ENCODE results near the gene ARL6. TPM values are rescaled to one million over a fixed set of nuclear protein-coding genes. Genes with fewer than 3 reads are reported as not detected.

The ARL6 gene
- total and polyA plus RNA-seq, 9 of the 15 experiments (the other 6 are each of a cell fraction or from before 2014, with no cell fraction given), result 0.91 to 2.9 (median 2.3) TPM

GRCh38 chr3:97744289-97744688 lies 20.3 kb upstream of the ARL6 start:
- ChIA-PET POLR2A (no interaction called here), CTCF (ENCODE audit: low intra/inter-chr PET ratio) (no interaction called here)
- Histone ChIP-seq H3K9me1 (ENCODE audit: control insufficient read depth, insufficient read depth, low read length) (no peaks in the 10 kb centered on the region), H3K4me1 (replicated peaks in 1 of 2; ENCODE audit: control insufficient read depth in 2 of 2, insufficient read depth in 2 of 2, low read length in 2 of 2) (no peaks in the 10 kb centered on the region), H3K36me3 (ENCODE audit: control insufficient read depth, insufficient read depth, low read length) (no peaks in the 10 kb centered on the region), H4K20me1 (replicated peaks; ENCODE audit: control insufficient read depth, insufficient read depth, low read length) (no peaks in the 10 kb centered on the region), H3K27ac (ENCODE audit: extremely low read depth, low read depth, low read length) (no peak overlapping the region), H3K4me3 (no peak overlapping the region), H3K9ac (ENCODE audit: insufficient read depth in 1 of 2, low read depth in 2 of 2, low read length in 2 of 2) (no peak overlapping the region), H3K79me2 (ENCODE audit: control insufficient read depth, insufficient read depth, low read length) (no peaks in the 10 kb centered on the region), H3K4me2 (ENCODE audit: insufficient read depth, low read length) (no peak overlapping the region), H3K27me3 (ENCODE audit: control insufficient read depth in 2 of 2, insufficient read depth in 2 of 2, low read length in 2 of 2) (no peaks in the 10 kb centered on the region), H3K9me3 (replicated peaks; ENCODE audit: control insufficient read depth, insufficient read depth, low read depth, low read length) (no peaks in the 10 kb centered on the region), H2AFZ (ENCODE audit: low read depth, low read length) (no peak overlapping the region)
- no peak for FAIRE-seq
- 0% methylated on average over 3 of the region's 3 CpGs for WGBS (ENCODE audit: insufficient coverage, low coverage, missing lambda C conversion rate)
- no peak for DNase-seq (ENCODE audit: extremely low read depth in 1 of 4, low spot score in 3 of 4)
- no peak for ATAC-seq
- TF ChIP-seq ZNF143 (CRISPR knock-in tag; IDR thresholded peaks at IDR 0.05) (no peak), TBP (optimal IDR thresholded peaks at IDR 0.05; ENCODE audit: low read depth, low read length) (no peak), HNRNPUL1 (IDR thresholded peaks at IDR 0.05; ENCODE audit: low read length) (no peak), CC2D1A (IDR thresholded peaks at IDR 0.05) (no peak), ZNF707 (CRISPR knock-in tag; conservative IDR thresholded peaks at IDR 0.05) (no peak)
- intact Hi-C loops (cut with micrococcal nuclease), result no loop called here
- no TSS peak for BruUV-seq (replicated peaks)
- in situ Hi-C loops (cut with MboI), result no loop called here

DNA sequence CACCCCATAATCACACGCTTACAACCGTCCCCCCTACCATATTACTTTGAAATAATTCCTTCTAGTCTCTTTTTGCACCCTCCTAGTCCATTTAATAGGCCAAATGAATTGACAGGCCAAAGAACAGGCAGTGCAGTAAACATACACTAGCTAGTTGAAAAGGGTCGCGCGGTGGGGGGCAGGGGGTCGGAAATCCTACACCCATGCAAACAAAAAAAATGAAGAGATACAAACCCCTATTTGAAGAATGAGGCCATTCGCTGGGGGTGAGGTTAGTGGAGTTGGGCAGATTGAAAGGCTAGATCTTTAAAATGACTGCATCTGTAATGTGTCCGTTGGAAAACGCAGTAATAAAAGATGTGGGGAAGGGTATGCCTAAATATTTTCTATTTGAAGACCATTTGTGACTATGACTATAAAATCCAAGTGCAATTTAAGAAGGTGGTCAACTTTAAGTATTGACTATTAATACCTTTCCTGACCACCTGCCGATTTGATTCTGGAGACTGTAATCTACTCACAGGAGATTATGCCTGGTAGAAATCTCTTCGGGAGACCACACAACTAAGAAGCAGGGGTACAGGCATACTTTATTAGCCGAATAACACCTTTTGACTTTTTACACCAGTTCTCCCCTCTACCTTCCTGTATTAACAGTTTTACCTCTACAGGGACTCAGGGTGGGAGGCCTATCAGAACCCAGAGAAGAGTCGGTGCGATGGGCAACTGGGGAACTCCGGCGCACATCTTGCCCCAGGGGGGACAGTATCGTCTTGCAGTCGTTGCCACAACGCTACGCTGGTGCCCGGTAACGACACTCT lies 762 bp upstream of the ARL6 start:
- TSS peak; percentile 80 for BruUV-seq (replicated peaks)
- ATAC-seq (peak; percentile 79), FAIRE-seq (no peak), DNase-seq (ENCODE audit: extremely low read depth in 1 of 4, low spot score in 3 of 4) (peak in 2 of 4 experiments; percentile 1 to 2)
- Histone ChIP-seq H4K20me1 (replicated peaks; ENCODE audit: control insufficient read depth, insufficient read depth, low read length) (no peaks in the 10 kb centered on the region), H3K79me2 (ENCODE audit: control insufficient read depth, insufficient read depth, low read length) (no peaks in the 10 kb centered on the region), H3K9ac (ENCODE audit: insufficient read depth in 1 of 2, low read depth in 2 of 2, low read length in 2 of 2) (peak overlapping the region; percentile 63 to 84), H3K27me3 (ENCODE audit: control insufficient read depth in 2 of 2, insufficient read depth in 2 of 2, low read length in 2 of 2) (no peaks in the 10 kb centered on the region), H3K4me2 (ENCODE audit: insufficient read depth, low read length) (peak overlapping the region; percentile 88), H2AFZ (ENCODE audit: low read depth, low read length) (peak overlapping the region; percentile 100), H3K9me3 (replicated peaks; ENCODE audit: control insufficient read depth, insufficient read depth, low read depth, low read length) (no peaks in the 10 kb centered on the region), H3K4me1 (replicated peaks in 1 of 2; ENCODE audit: control insufficient read depth in 2 of 2, insufficient read depth in 2 of 2, low read length in 2 of 2) (peaks cover 0 to 4% of the 10 kb centered on the region in 2 experiments; a peak in 1 of 5 replicates), H3K4me3 (peak overlapping the region; percentile 81), H3K27ac (ENCODE audit: extremely low read depth, low read depth, low read length) (peak overlapping the region; percentile 53; the same call in 1 of the 3 replicates), H3K36me3 (ENCODE audit: control insufficient read depth, insufficient read depth, low read length) (no peaks in the 10 kb centered on the region), H3K9me1 (ENCODE audit: control insufficient read depth, insufficient read depth, low read length) (no peaks in the 10 kb centered on the region)
- in situ Hi-C loops (cut with MboI), result no loop called here
- intact Hi-C loops (cut with micrococcal nuclease), result no loop called here
- POLR2A ChIA-PET, result interaction anchor here (0.7 kb wide), 2 partner anchors 24 to 399 kb away, joined by 3 read pairs; no protein-coding TSS in a partner anchor
- CTCF ChIA-PET (ENCODE audit: low intra/inter-chr PET ratio), result no interaction called here
- WGBS (ENCODE audit: insufficient coverage, low coverage, missing lambda C conversion rate), result 27% methylated on average over 21 of the region's 22 CpGs
- TF ChIP-seq GATA2 (CRISPR knock-in tag; IDR thresholded peaks at IDR 0.05), result no peak
- TF ChIP-seq ZFX (CRISPR knock-in tag; IDR thresholded peaks at IDR 0.05), result peak; percentile 61
- no peak for TF ChIP-seq DIDO1 (tag; IDR thresholded peaks at IDR 0.05; ENCODE audit: low read depth)
- no peak for TF ChIP-seq ZNF431 (CRISPR knock-in tag; IDR thresholded peaks at IDR 0.05)
- TF ChIP-seq SUPT5H (IDR thresholded peaks at IDR 0.05), result 0 out of 2 replicates have a peak, but pooled peaks have one; percentile 42
- TF ChIP-seq, protein P1, sequence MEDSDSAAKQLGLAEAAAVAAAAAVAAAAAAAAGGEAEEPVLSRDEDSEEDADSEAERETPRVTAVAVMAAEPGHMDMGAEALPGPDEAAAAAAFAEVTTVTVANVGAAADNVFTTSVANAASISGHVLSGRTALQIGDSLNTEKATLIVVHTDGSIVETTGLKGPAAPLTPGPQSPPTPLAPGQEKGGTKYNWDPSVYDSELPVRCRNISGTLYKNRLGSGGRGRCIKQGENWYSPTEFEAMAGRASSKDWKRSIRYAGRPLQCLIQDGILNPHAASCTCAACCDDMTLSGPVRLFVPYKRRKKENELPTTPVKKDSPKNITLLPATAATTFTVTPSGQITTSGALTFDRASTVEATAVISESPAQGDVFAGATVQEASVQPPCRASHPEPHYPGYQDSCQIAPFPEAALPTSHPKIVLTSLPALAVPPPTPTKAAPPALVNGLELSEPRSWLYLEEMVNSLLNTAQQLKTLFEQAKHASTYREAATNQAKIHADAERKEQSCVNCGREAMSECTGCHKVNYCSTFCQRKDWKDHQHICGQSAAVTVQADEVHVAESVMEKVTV (CRISPR knock-in tag; IDR thresholded peaks at IDR 0.05), result no peak
- no peak for TF ChIP-seq ZNF282 (CRISPR knock-in tag; IDR thresholded peaks at IDR 0.05)
- no peak for TF ChIP-seq OTX1 (CRISPR knock-in tag; IDR thresholded peaks at IDR 0.05)
- TF ChIP-seq, protein P2, sequence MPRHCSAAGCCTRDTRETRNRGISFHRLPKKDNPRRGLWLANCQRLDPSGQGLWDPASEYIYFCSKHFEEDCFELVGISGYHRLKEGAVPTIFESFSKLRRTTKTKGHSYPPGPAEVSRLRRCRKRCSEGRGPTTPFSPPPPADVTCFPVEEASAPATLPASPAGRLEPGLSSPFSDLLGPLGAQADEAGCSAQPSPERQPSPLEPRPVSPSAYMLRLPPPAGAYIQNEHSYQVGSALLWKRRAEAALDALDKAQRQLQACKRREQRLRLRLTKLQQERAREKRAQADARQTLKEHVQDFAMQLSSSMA (CRISPR knock-in tag; IDR thresholded peaks at IDR 0.05), result no peak
- no peak for TF ChIP-seq ZNF165 (CRISPR knock-in tag; IDR thresholded peaks at IDR 0.05; ENCODE audit: borderline replicate concordance)
